T-helper 22 cell (primary cell): ENCODE measurements around the gene ARF3.

Source experiments
- DNase-seq: peaks from one replicate; pipeline ENCODE4 v3.0.0-alpha.2; 2020; ENCODE audit warnings: low read depth

ARF3 gene

GRCh38 chr12:48966177-48966895, 9.0 kb upstream of the ARF3 start:
- DNase-seq = no peak

- DNase-seq = no peak
Measured at GRCh38 chr12:48965298-48965838, 8.1 kb upstream of the ARF3 start.

GRCh38 chr12:48961801-48962200, 4.5 kb upstream of the ARF3 start:
- no peak for DNase-seq

- no peak for DNase-seq
Measured at GRCh38 chr12:48961331-48961730, 4.0 kb upstream of the ARF3 start.

GRCh38 chr12:48960834-48961233, 3.5 kb upstream of the ARF3 start:
- DNase-seq = no peak

GRCh38 chr12:48958049-48958388, 732 bp upstream of the ARF3 start:
- DNase-seq = no peak

- DNase-seq = no peak
Measured at GRCh38 chr12:48956279-48957140, 777 bp downstream of the ARF3 start.

- no peak for DNase-seq
Measured at GRCh38 chr12:48954841-48955501, 2.3 kb downstream of the ARF3 start.

GRCh38 chr12:48954061-48954460, 3.2 kb downstream of the ARF3 start:
- no peak for DNase-seq

- no peak for DNase-seq
Measured at GRCh38 chr12:48952691-48953090, 4.6 kb downstream of the ARF3 start.

- DNase-seq = no peak
Measured at GRCh38 chr12:48947727-48948126, 9.6 kb downstream of the ARF3 start.

- no peak for DNase-seq
Measured at GRCh38 chr12:48946943-48947342, 10.3 kb downstream of the ARF3 start.

GRCh38 chr12:48946205-48946604, 11.1 kb downstream of the ARF3 start:
- no peak for DNase-seq

GRCh38 chr12:48943221-48943620, 14.1 kb downstream of the ARF3 start:
- DNase-seq = no peak

GRCh38 chr12:48940181-48940580, 17.1 kb downstream of the ARF3 start:
- no peak for DNase-seq

GRCh38 chr12:48938805-48939204, 18.5 kb downstream of the ARF3 start:
- no peak for DNase-seq

GRCh38 chr12:48937170-48937569, 20.1 kb downstream of the ARF3 start:
- no peak for DNase-seq

- DNase-seq = peak; percentile 58
Measured at GRCh38 chr12:48936379-48936979, 20.8 kb downstream of the ARF3 start.

- DNase-seq = no peak
Measured at GRCh38 chr12:48934312-48934706, 23.0 kb downstream of the ARF3 start.

- peak; percentile 40 for DNase-seq
Measured at GRCh38 chr12:48933664-48934311, 23.5 kb downstream of the ARF3 start.

GRCh38 chr12:48932878-48933277, 24.4 kb downstream of the ARF3 start:
- no peak for DNase-seq

- DNase-seq = no peak
Measured at GRCh38 chr12:48930475-48930874, 26.8 kb downstream of the ARF3 start.
